BJ (cell line): ENCODE data around the gene EFHC1. TPM values are rescaled to one million over a fixed set of nuclear protein-coding genes. Genes with fewer than 3 reads are reported as not detected.

Experiments
- CTCF ChIA-PET: fragments of 350-600 bp; formaldehyde crosslinking; extraction: SDS; loops from one replicate; lab custom pipeline; 2021; ENCODE audit warnings: antibody characterized with exemption, inconsistent platforms; lab: Yijun Ruan, JAX
- POLR2A ChIA-PET: fragments of 300-600 bp; sonication (Branson Sonifier 250); formaldehyde crosslinking; extraction: SDS; loops from one replicate; lab custom pipeline; 2021; ENCODE audit warnings: antibody characterized with exemption; lab: Charles Lee
- DNase-seq: peaks from one replicate; pipeline ENCODE4 v3.0.0-alpha.2; 2011; ENCODE audit warnings: low read depth
- H3K27me3 ChIP-seq: 2 replicates; pipeline ENCODE4 v1.6.0; 2011; ENCODE audit warnings: low read length; ENCODE audit not compliant: control insufficient read depth, insufficient read depth
- H3K36me3 ChIP-seq: 2 replicates; pipeline ENCODE4 v1.5.1; 2011; ENCODE audit warnings: low read length; ENCODE audit not compliant: control insufficient read depth, insufficient read depth
- H3K4me3 ChIP-seq: 2 replicates; pipeline ENCODE4 v1.5.1; 2011; ENCODE audit warnings: low read depth, mild to moderate bottlenecking, control low read depth, low read length
- polyA plus RNA-seq: library from polyadenylated mRNA; depleted of rRNA; stranded (reverse); fragments of >200 nt; gene quantifications from 2 replicates; pipeline ENCODE4 v1.2.3, GENCODE V29; 2011
- TF ChIP-seq, protein P1 (sequence below): IDR thresholded peaks from 2 replicates; pipeline ENCODE4 v1.5.1; 2011; ENCODE audit warnings: low read depth, mild to moderate bottlenecking, control low read depth, inconsistent platforms, low read length, moderate library complexity; ENCODE audit not compliant: insufficient read depth

The EFHC1 gene
- polyA plus RNA-seq, 1 experiment, result 16.6 TPM

- DNase-seq, result no peak
- TF ChIP-seq, protein P1, sequence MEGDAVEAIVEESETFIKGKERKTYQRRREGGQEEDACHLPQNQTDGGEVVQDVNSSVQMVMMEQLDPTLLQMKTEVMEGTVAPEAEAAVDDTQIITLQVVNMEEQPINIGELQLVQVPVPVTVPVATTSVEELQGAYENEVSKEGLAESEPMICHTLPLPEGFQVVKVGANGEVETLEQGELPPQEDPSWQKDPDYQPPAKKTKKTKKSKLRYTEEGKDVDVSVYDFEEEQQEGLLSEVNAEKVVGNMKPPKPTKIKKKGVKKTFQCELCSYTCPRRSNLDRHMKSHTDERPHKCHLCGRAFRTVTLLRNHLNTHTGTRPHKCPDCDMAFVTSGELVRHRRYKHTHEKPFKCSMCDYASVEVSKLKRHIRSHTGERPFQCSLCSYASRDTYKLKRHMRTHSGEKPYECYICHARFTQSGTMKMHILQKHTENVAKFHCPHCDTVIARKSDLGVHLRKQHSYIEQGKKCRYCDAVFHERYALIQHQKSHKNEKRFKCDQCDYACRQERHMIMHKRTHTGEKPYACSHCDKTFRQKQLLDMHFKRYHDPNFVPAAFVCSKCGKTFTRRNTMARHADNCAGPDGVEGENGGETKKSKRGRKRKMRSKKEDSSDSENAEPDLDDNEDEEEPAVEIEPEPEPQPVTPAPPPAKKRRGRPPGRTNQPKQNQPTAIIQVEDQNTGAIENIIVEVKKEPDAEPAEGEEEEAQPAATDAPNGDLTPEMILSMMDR, result no peak
- POLR2A ChIA-PET, result no interaction called here
- H3K4me3 ChIP-seq, result no peak overlapping the region
- no peaks in the 10 kb centered on the region for H3K27me3 ChIP-seq
- H3K36me3 ChIP-seq, result peaks cover 22% of the 10 kb centered on the region
- CTCF ChIA-PET, result no interaction called here
Measured at GRCh38 chr6:52511572-52512151, 91.5 kb downstream of the EFHC1 start.

GRCh38 chr6:52512199-52512598 lies 92.1 kb downstream of the EFHC1 start:
- Histone ChIP-seq H3K27me3 (no peaks in the 10 kb centered on the region), H3K36me3 (peaks cover 21% of the 10 kb centered on the region), H3K4me3 (no peak overlapping the region)
- TF ChIP-seq, protein P1, result no peak
- CTCF ChIA-PET, result interaction anchor here (1.1 kb wide), 1 partner anchor 64 kb away, joined by 3 read pairs; no protein-coding TSS in a partner anchor
- POLR2A ChIA-PET, result no interaction called here
- no peak for DNase-seq

GRCh38 chr6:52513464-52513863 lies 93.3 kb downstream of the EFHC1 start:
- no peaks in the 10 kb centered on the region for H3K27me3 ChIP-seq
- H3K4me3 ChIP-seq, result no peak overlapping the region
- ChIA-PET CTCF (interaction anchor here (1.1 kb wide), 2 partner anchors 62 to 94 kb away, joined by 3 to 4 read pairs; no protein-coding TSS in a partner anchor), POLR2A (no interaction called here)
- no peak for DNase-seq
- peaks cover 17% of the 10 kb centered on the region for H3K36me3 ChIP-seq
- TF ChIP-seq, protein P1, result no peak

GRCh38 chr6:52513896-52514295 lies 93.8 kb downstream of the EFHC1 start:
- POLR2A ChIA-PET, result interaction anchor here (1.2 kb wide), 1 partner anchor 51 kb away, joined by 3 read pairs; no protein-coding TSS in a partner anchor
- TF ChIP-seq, protein P1, result no peak
- DNase-seq, result no peak
- Histone ChIP-seq H3K4me3 (no peak overlapping the region), H3K27me3 (no peaks in the 10 kb centered on the region), H3K36me3 (peaks cover 16% of the 10 kb centered on the region)
- CTCF ChIA-PET, result interaction anchor here (1.1 to 2.8 kb wide), 8 partner anchors 23 to 138 kb away, joined by 4 to 10 read pairs (median 5); partner anchors contain the start of gene TRAM2

DNA sequence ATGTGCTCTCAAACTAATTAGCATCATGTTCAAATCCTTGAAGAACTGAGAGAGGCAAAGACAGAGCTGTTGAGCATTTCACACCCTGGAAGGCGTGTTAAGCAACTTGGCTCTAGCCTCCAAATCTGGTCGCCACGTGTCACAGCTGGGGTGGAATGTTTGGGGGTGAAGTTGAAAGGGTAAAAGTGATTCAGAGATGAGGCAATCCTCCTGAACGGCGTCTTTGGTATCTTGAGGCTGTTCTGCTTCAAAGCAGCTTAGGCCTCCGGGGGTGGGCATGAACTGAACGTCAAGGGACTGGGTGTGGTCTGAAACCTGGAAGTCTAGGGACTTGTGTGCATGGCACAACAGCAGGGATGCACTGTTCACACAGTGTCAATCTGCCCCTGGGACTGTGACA lies 94.4 kb downstream of the EFHC1 start:
- ChIA-PET CTCF (interaction anchor here (0.8 to 2.8 kb wide), 11 partner anchors 13 to 137 kb away, joined by 3 to 10 read pairs (median 5); partner anchors contain the start of gene TRAM2), POLR2A (interaction anchor here (0.8 to 1.2 kb wide), 2 partner anchors 50 to 80 kb away, joined by 3 read pairs; no protein-coding TSS in a partner anchor)
- H3K4me3 ChIP-seq, result no peak overlapping the region
- peaks cover 12% of the 10 kb centered on the region for H3K36me3 ChIP-seq
- no peaks in the 10 kb centered on the region for H3K27me3 ChIP-seq
- TF ChIP-seq, protein P1, result no peak
- DNase-seq, result no peak
